ENCODE data around the gene C17orf50. TPM values are rescaled to one million over a fixed set of nuclear protein-coding genes. Genes with fewer than 3 reads are reported as not detected.

C17orf50 gene
- total and polyA plus RNA-seq, 4 donors, result not detected

GRCh38 chr17:35740216-35740615, 20.5 kb upstream of the C17orf50 start:
- no peak overlapping the region for H3K27ac ChIP-seq (ENCODE audit: low read depth in 1 of 2, low read length in 2 of 2)
- ATAC-seq (ENCODE audit: low FRiP score) (no peak), DNase-seq (no peak)
- H3K27me3 ChIP-seq (ENCODE audit: control insufficient read depth in 1 of 2, insufficient read depth in 2 of 2, low read length in 1 of 2), result no peaks in the 10 kb centered on the region
- H3K4me3 ChIP-seq (ENCODE audit: low read length in 2 of 2), result no peak overlapping the region
- intact Hi-C loops (cut with DNase I), result no loop called here
- no peaks in the 10 kb centered on the region for H3K36me3 ChIP-seq (ENCODE audit: control insufficient read depth in 1 of 2, insufficient read depth in 2 of 2, low read length in 1 of 2)
- H3K4me1 ChIP-seq (ENCODE audit: control insufficient read depth in 1 of 2, insufficient read depth in 2 of 2, low read length in 2 of 2), result no peaks in the 10 kb centered on the region
- 91 to 93% methylated on average over 7 of the region's 7 CpGs for WGBS, 2 donors
- H3K9me3 ChIP-seq (ENCODE audit: control insufficient read depth, low read length), result no peaks in the 10 kb centered on the region

- DNase-seq (no peak), ATAC-seq (ENCODE audit: low FRiP score) (no peak)
- no peaks in the 10 kb centered on the region for H3K36me3 ChIP-seq (ENCODE audit: control insufficient read depth in 1 of 2, insufficient read depth in 2 of 2, low read length in 1 of 2)
- H3K4me1 ChIP-seq (ENCODE audit: control insufficient read depth in 1 of 2, insufficient read depth in 2 of 2, low read length in 2 of 2), result no peaks in the 10 kb centered on the region
- no peak overlapping the region for H3K27ac ChIP-seq (ENCODE audit: low read depth in 1 of 2, low read length in 2 of 2)
- intact Hi-C loops (cut with DNase I), result no loop called here
- no peak overlapping the region for H3K4me3 ChIP-seq (ENCODE audit: low read length in 2 of 2)
- WGBS, 2 donors, result 17 to 21% methylated on average over 68 to 73 of the region's 73 CpGs
- H3K27me3 ChIP-seq (ENCODE audit: control insufficient read depth in 1 of 2, insufficient read depth in 2 of 2, low read length in 1 of 2), result no peaks in the 10 kb centered on the region
- no peaks in the 10 kb centered on the region for H3K9me3 ChIP-seq (ENCODE audit: control insufficient read depth, low read length)
Measured at GRCh38 chr17:35740997-35741931, 19.4 kb upstream of the C17orf50 start.

GRCh38 chr17:35742496-35742895, 18.2 kb upstream of the C17orf50 start:
- DNase-seq, result no peak
- H3K4me1 ChIP-seq (ENCODE audit: control insufficient read depth in 1 of 2, insufficient read depth in 2 of 2, low read length in 2 of 2), result no peaks in the 10 kb centered on the region
- no peak for ATAC-seq (ENCODE audit: low FRiP score)
- H3K36me3 ChIP-seq (ENCODE audit: control insufficient read depth in 1 of 2, insufficient read depth in 2 of 2, low read length in 1 of 2), result no peaks in the 10 kb centered on the region
- H3K9me3 ChIP-seq (ENCODE audit: control insufficient read depth, low read length), result no peaks in the 10 kb centered on the region
- intact Hi-C loops (cut with DNase I), result no loop called here
- WGBS, 2 donors, result 55% methylated on average over 7 of the region's 7 CpGs
- no peaks in the 10 kb centered on the region for H3K27me3 ChIP-seq (ENCODE audit: control insufficient read depth in 1 of 2, insufficient read depth in 2 of 2, low read length in 1 of 2)
- H3K27ac ChIP-seq (ENCODE audit: low read depth in 1 of 2, low read length in 2 of 2), result no peak overlapping the region
- H3K4me3 ChIP-seq (ENCODE audit: low read length in 2 of 2), result no peak overlapping the region

- Histone ChIP-seq H3K27me3 (ENCODE audit: control insufficient read depth in 1 of 2, insufficient read depth in 2 of 2, low read length in 1 of 2) (no peaks in the 10 kb centered on the region), H3K27ac (ENCODE audit: low read depth in 1 of 2, low read length in 2 of 2) (no peak overlapping the region), H3K4me3 (ENCODE audit: low read length in 2 of 2) (no peak overlapping the region), H3K9me3 (ENCODE audit: control insufficient read depth, low read length) (no peaks in the 10 kb centered on the region), H3K4me1 (ENCODE audit: control insufficient read depth in 1 of 2, insufficient read depth in 2 of 2, low read length in 2 of 2) (no peaks in the 10 kb centered on the region), H3K36me3 (ENCODE audit: control insufficient read depth in 1 of 2, insufficient read depth in 2 of 2, low read length in 1 of 2) (no peaks in the 10 kb centered on the region)
- DNase-seq (no peak), ATAC-seq (ENCODE audit: low FRiP score) (no peak)
- intact Hi-C loops (cut with DNase I), result no loop called here
- WGBS, 2 donors, result 63 to 66% methylated on average over 7 of the region's 7 CpGs
Measured at GRCh38 chr17:35742896-35743477, 17.7 kb upstream of the C17orf50 start.

GRCh38 chr17:35743626-35744328, 16.9 kb upstream of the C17orf50 start:
- no peak for ATAC-seq (ENCODE audit: low FRiP score)
- no peak for DNase-seq
- no peaks in the 10 kb centered on the region for H3K27me3 ChIP-seq (ENCODE audit: control insufficient read depth in 1 of 2, insufficient read depth in 2 of 2, low read length in 1 of 2)

GRCh38 chr17:35744830-35745229, 15.9 kb upstream of the C17orf50 start:
- H3K9me3 ChIP-seq (ENCODE audit: control insufficient read depth, low read length), result no peaks in the 10 kb centered on the region
- 74 to 82% methylated on average over 8 of the region's 8 CpGs for whole genome bisulfite sequencing, 2 donors
- H3K36me3 ChIP-seq (ENCODE audit: control insufficient read depth in 1 of 2, insufficient read depth in 2 of 2, low read length in 1 of 2), result no peaks in the 10 kb centered on the region
- DNase-seq, result no peak
- H3K4me1 ChIP-seq (ENCODE audit: control insufficient read depth in 1 of 2, insufficient read depth in 2 of 2, low read length in 2 of 2), result no peaks in the 10 kb centered on the region
- no peaks in the 10 kb centered on the region for H3K27me3 ChIP-seq (ENCODE audit: control insufficient read depth in 1 of 2, insufficient read depth in 2 of 2, low read length in 1 of 2)
- no peak for ATAC-seq (ENCODE audit: low FRiP score)
- H3K27ac ChIP-seq (ENCODE audit: low read depth in 1 of 2, low read length in 2 of 2), result no peak overlapping the region
- H3K4me3 ChIP-seq (ENCODE audit: low read length in 2 of 2), result no peak overlapping the region
- intact Hi-C loops (cut with DNase I), result loop anchor here in 1 of 2 donors (5.0 kb wide), 1 partner anchor 133 kb away; no protein-coding TSS in a partner anchor

More at GRCh38 chr17:35743626-35744328, 16.9 kb upstream of the C17orf50 start:
- Histone ChIP-seq H3K4me1 (ENCODE audit: control insufficient read depth in 1 of 2, insufficient read depth in 2 of 2, low read length in 2 of 2) (no peaks in the 10 kb centered on the region), H3K4me3 (ENCODE audit: low read length in 2 of 2) (no peak overlapping the region), H3K9me3 (ENCODE audit: control insufficient read depth, low read length) (no peaks in the 10 kb centered on the region), H3K27ac (ENCODE audit: low read depth in 1 of 2, low read length in 2 of 2) (no peak overlapping the region), H3K36me3 (ENCODE audit: control insufficient read depth in 1 of 2, insufficient read depth in 2 of 2, low read length in 1 of 2) (no peaks in the 10 kb centered on the region)
- 18 to 21% methylated on average over 7 of the region's 7 CpGs for WGBS, 2 donors
- intact Hi-C loops (cut with DNase I), result no loop called here

- no peaks in the 10 kb centered on the region for H3K4me1 ChIP-seq (ENCODE audit: control insufficient read depth in 1 of 2, insufficient read depth in 2 of 2, low read length in 2 of 2)
- H3K27ac ChIP-seq (ENCODE audit: low read depth in 1 of 2, low read length in 2 of 2), result no peak overlapping the region
- no peak overlapping the region for H3K4me3 ChIP-seq (ENCODE audit: low read length in 2 of 2)
- no peak for DNase-seq
- H3K27me3 ChIP-seq (ENCODE audit: control insufficient read depth in 1 of 2, insufficient read depth in 2 of 2, low read length in 1 of 2), result no peaks in the 10 kb centered on the region
- no peaks in the 10 kb centered on the region for H3K9me3 ChIP-seq (ENCODE audit: control insufficient read depth, low read length)
- 90 to 92% methylated on average over 7 of the region's 7 CpGs for WGBS, 2 donors
- ATAC-seq (ENCODE audit: low FRiP score), result no peak
- intact Hi-C loops (cut with DNase I), result loop anchor here in 1 of 2 donors (5.0 kb wide), 1 partner anchor 133 kb away; no protein-coding TSS in a partner anchor
- no peaks in the 10 kb centered on the region for H3K36me3 ChIP-seq (ENCODE audit: control insufficient read depth in 1 of 2, insufficient read depth in 2 of 2, low read length in 1 of 2)
Measured at GRCh38 chr17:35745246-35745645, 15.4 kb upstream of the C17orf50 start.

GRCh38 chr17:35745749-35746320, 14.9 kb upstream of the C17orf50 start:
- DNase-seq (no peak), ATAC-seq (ENCODE audit: low FRiP score) (no peak)
- intact Hi-C loops (cut with DNase I), result loop anchor here (2.0 to 5.0 kb wide), 2 partner anchors 133 to 134 kb away; no protein-coding TSS in a partner anchor
- WGBS, 2 donors, result 87 to 88% methylated on average over 15 of the region's 15 CpGs
- Histone ChIP-seq H3K4me1 (ENCODE audit: control insufficient read depth in 1 of 2, insufficient read depth in 2 of 2, low read length in 2 of 2) (no peaks in the 10 kb centered on the region), H3K27me3 (ENCODE audit: control insufficient read depth in 1 of 2, insufficient read depth in 2 of 2, low read length in 1 of 2) (no peaks in the 10 kb centered on the region), H3K27ac (ENCODE audit: low read depth in 1 of 2, low read length in 2 of 2) (no peak overlapping the region), H3K4me3 (ENCODE audit: low read length in 2 of 2) (no peak overlapping the region), H3K36me3 (ENCODE audit: control insufficient read depth in 1 of 2, insufficient read depth in 2 of 2, low read length in 1 of 2) (no peaks in the 10 kb centered on the region), H3K9me3 (ENCODE audit: control insufficient read depth, low read length) (no peaks in the 10 kb centered on the region)

Measured in aorta (tissue), 5 donors.